Type B pancreatic cell (in vitro differentiated cells): ENCODE measurements around the gene TMEM51. TPM values are rescaled to one million over a fixed set of nuclear protein-coding genes. Genes with fewer than 3 reads are reported as not detected.

ENCODE experiments used
- DNase-seq: peaks from one replicate; pipeline ENCODE4 v3.0.0; 2021; ENCODE audit warnings: mixed read lengths; ENCODE audit not compliant: unreplicated experiment; ENCODE audit errors: extremely low spot score
- H3K27ac Mint-ChIP-seq: 2 replicates; pipeline ENCODE4 v1.8.0; 2021; ENCODE audit warnings: mild to moderate bottlenecking, mixed read lengths
- H3K27me3 Mint-ChIP-seq: 2 replicates; pipeline ENCODE4 v1.8.0; 2021; ENCODE audit warnings: mixed read lengths
- H3K36me3 Mint-ChIP-seq: 2 replicates; pipeline ENCODE4 v1.8.0; 2021; ENCODE audit warnings: mixed read lengths
- H3K4me1 Mint-ChIP-seq: one replicate; pipeline ENCODE4 v1.8.0; 2021; ENCODE audit warnings: mixed read lengths; ENCODE audit not compliant: unreplicated experiment
- H3K4me3 Mint-ChIP-seq: 2 replicates; pipeline ENCODE4 v1.8.0; 2021; ENCODE audit warnings: mild to moderate bottlenecking, mixed read lengths
- H3K9me3 Mint-ChIP-seq: 2 replicates; pipeline ENCODE4 v1.8.0; 2021; ENCODE audit warnings: mixed read lengths
- CTCF ChIP-seq: fragments of 200-600 bp; sonication (generic); conservative IDR thresholded peaks from 2 replicates; pipeline ENCODE4 v1.5.0; 2021; ENCODE audit warnings: antibody characterized with exemption, mild to moderate bottlenecking
- total RNA-seq: library from RNA; stranded (reverse); gene quantifications from 2 replicates; pipeline ENCODE4 v1.2.1, GENCODE V29; 2021; ENCODE audit warnings: low replicate concordance

Gene TMEM51
- total RNA-seq, 1 donor from 2014 or later: 12.5 TPM

- DNase-seq: no peak
- TF ChIP-seq CTCF: no peak
- Mint-ChIP-seq H3K36me3 (no peaks in the 10 kb centered on the region), H3K4me1 (peaks cover 9% of the 10 kb centered on the region), H3K4me3 (no peak overlapping the region), H3K9me3 (no peaks in the 10 kb centered on the region), H3K27ac (no peak overlapping the region), H3K27me3 (no peaks in the 10 kb centered on the region)
These were observed 45.6 kb upstream of the TMEM51 start for GRCh38 chr1:15107911-15108310.

GRCh38 chr1:15110128-15110866, 43.2 kb upstream of the TMEM51 start:
- no peaks in the 10 kb centered on the region for H3K9me3 Mint-ChIP-seq
- DNase-seq: no peak
- no peaks in the 10 kb centered on the region for H3K36me3 Mint-ChIP-seq
- H3K4me3 Mint-ChIP-seq: no peak overlapping the region
- no peaks in the 10 kb centered on the region for H3K27me3 Mint-ChIP-seq
- peaks cover 12% of the 10 kb centered on the region for H3K4me1 Mint-ChIP-seq
- no peak overlapping the region for H3K27ac Mint-ChIP-seq
- TF ChIP-seq CTCF: no peak

- no peak overlapping the region for H3K27ac Mint-ChIP-seq
- no peaks in the 10 kb centered on the region for H3K9me3 Mint-ChIP-seq
- H3K36me3 Mint-ChIP-seq: no peaks in the 10 kb centered on the region
- H3K27me3 Mint-ChIP-seq: no peaks in the 10 kb centered on the region
- H3K4me3 Mint-ChIP-seq: no peak overlapping the region
- peaks cover 12% of the 10 kb centered on the region for H3K4me1 Mint-ChIP-seq
- DNase-seq: no peak
- no peak for TF ChIP-seq CTCF
These were observed 42.7 kb upstream of the TMEM51 start for GRCh38 chr1:15110867-15111230.

- TF ChIP-seq CTCF: no peak
- no peak overlapping the region for H3K27ac Mint-ChIP-seq
- no peak for DNase-seq
- H3K27me3 Mint-ChIP-seq: no peaks in the 10 kb centered on the region
- peaks cover 12% of the 10 kb centered on the region for H3K4me1 Mint-ChIP-seq
- no peaks in the 10 kb centered on the region for H3K36me3 Mint-ChIP-seq
- H3K9me3 Mint-ChIP-seq: no peaks in the 10 kb centered on the region
- no peak overlapping the region for H3K4me3 Mint-ChIP-seq
These were observed 40.4 kb upstream of the TMEM51 start for GRCh38 chr1:15113146-15113545.

- H3K4me1 Mint-ChIP-seq: peaks cover 12% of the 10 kb centered on the region
- TF ChIP-seq CTCF: no peak
- no peaks in the 10 kb centered on the region for H3K27me3 Mint-ChIP-seq
- DNase-seq: no peak
- H3K36me3 Mint-ChIP-seq: no peaks in the 10 kb centered on the region
- no peaks in the 10 kb centered on the region for H3K9me3 Mint-ChIP-seq
- H3K27ac Mint-ChIP-seq: no peak overlapping the region
- no peak overlapping the region for H3K4me3 Mint-ChIP-seq
These were observed 38.7 kb upstream of the TMEM51 start for GRCh38 chr1:15114884-15115283.
